ENCODE measurements around the gene TMEM164. TPM values are rescaled to one million over a fixed set of nuclear protein-coding genes. Genes with fewer than 3 reads are reported as not detected.
"Not testable (repeated sequence)": the region's sequence is repeated elsewhere in the genome, so short reads cannot be mapped to it uniquely, and the experiment has no call there.

The TMEM164 gene
- total and polyA plus RNA-seq, 8 donors, result 7.3 to 21.3 (median 11.9) TPM

GRCh38 chrX:110153244-110153643 is 150.3 kb downstream of the TMEM164 start:
- 48 to 58% methylated on average over 2 of the region's 2 CpGs for WGBS, 2 donors
- Histone ChIP-seq H3K27ac (no peak overlapping the region), H3K4me1 (no peaks in the 10 kb centered on the region), H3K9me3 (no peaks in the 10 kb centered on the region), H3K4me3 (no peak overlapping the region), H3K27me3 (no peaks in the 10 kb centered on the region), H3K36me3 (no peaks in the 10 kb centered on the region)
- no peak for ATAC-seq
- no peak for DNase-seq
- FAIRE-seq, result no peak
- TF ChIP-seq CTCF (IDR thresholded peaks at IDR 0.05), result no peak
- intact Hi-C loops (cut with DNase I), result no loop called here

GRCh38 chrX:110153896-110154295 is 151.0 kb downstream of the TMEM164 start:
- 69 to 74% methylated on average over 2 of the region's 2 CpGs for WGBS, 2 donors
- no peak for TF ChIP-seq CTCF (IDR thresholded peaks at IDR 0.05)
- Histone ChIP-seq H3K27ac (no peak overlapping the region), H3K36me3 (no peaks in the 10 kb centered on the region), H3K4me1 (no peaks in the 10 kb centered on the region), H3K4me3 (no peak overlapping the region), H3K27me3 (no peaks in the 10 kb centered on the region), H3K9me3 (no peaks in the 10 kb centered on the region)
- FAIRE-seq (peak; percentile 90), ATAC-seq (no peak), DNase-seq (no peak)
- intact Hi-C loops (cut with DNase I), result no loop called here

- intact Hi-C loops (cut with DNase I); H3K36me3 ChIP-seq; H3K4me3 ChIP-seq; H3K9me3 ChIP-seq; ATAC-seq; H3K27ac ChIP-seq; H3K4me1 ChIP-seq; FAIRE-seq; DNase-seq; H3K27me3 ChIP-seq: not testable (repeated sequence)
- 66 to 81% methylated on average over 5 of the region's 5 CpGs for WGBS, 2 donors
Measured at GRCh38 chrX:110154328-110154727, 151.4 kb downstream of the TMEM164 start.

- DNase-seq, result no peak
- FAIRE-seq, result no peak
- no peaks in the 10 kb centered on the region for H3K9me3 ChIP-seq
- H3K4me1 ChIP-seq, result no peaks in the 10 kb centered on the region
- no peak for ATAC-seq
- WGBS, 2 donors, result 39 to 64% methylated on average over 1 of the region's 1 CpG
- no peak overlapping the region for H3K4me3 ChIP-seq
- no peaks in the 10 kb centered on the region for H3K27me3 ChIP-seq
- no peaks in the 10 kb centered on the region for H3K36me3 ChIP-seq
- H3K27ac ChIP-seq, result no peak overlapping the region
- no peak for TF ChIP-seq CTCF (IDR thresholded peaks at IDR 0.05)
- intact Hi-C loops (cut with DNase I), result loop anchor here in 1 of 3 donors (5.0 kb wide), 1 partner anchor 252 kb away; no protein-coding TSS in a partner anchor
Measured at GRCh38 chrX:110155759-110156158, 152.8 kb downstream of the TMEM164 start.

- TF ChIP-seq CTCF (IDR thresholded peaks at IDR 0.05), result peak; percentile 42 to 64 (median 57)
- ATAC-seq, result peak in 2 of 4 donors; percentile 19 to 32
- intact Hi-C loops (cut with DNase I), result loop anchor here in 1 of 3 donors (5.0 kb wide), 1 partner anchor 251 kb away; no protein-coding TSS in a partner anchor
- Histone ChIP-seq H3K4me3 (no peak overlapping the region), H3K27me3 (no peaks in the 10 kb centered on the region), H3K9me3 (no peaks in the 10 kb centered on the region), H3K36me3 (no peaks in the 10 kb centered on the region), H3K27ac (no peak overlapping the region), H3K4me1 (no peaks in the 10 kb centered on the region)
- 49 to 61% methylated on average over 6 of the region's 6 CpGs for WGBS, 2 donors
- no peak for DNase-seq
- peak; percentile 93 for FAIRE-seq
Measured at GRCh38 chrX:110156167-110156754, 153.3 kb downstream of the TMEM164 start.

All from pancreas (tissue), 10 donors.